Muscle of leg (tissue), 11 donors: ENCODE measurements around the gene EXTL1. TPM values are rescaled to one million over a fixed set of nuclear protein-coding genes. Genes with fewer than 3 reads are reported as not detected.

ENCODE experiments used
- DNase-seq: peaks from one replicate; pipeline ENCODE4 v3.0.0; 2013
- H3K27ac ChIP-seq: one replicate; pipeline ENCODE4 v1.5.1; 2013; ENCODE audit warnings: mild to moderate bottlenecking, low read length, control low read depth
- H3K27me3 ChIP-seq: one replicate; pipeline ENCODE4 v1.6.1; 2013; ENCODE audit warnings: low read length; ENCODE audit not compliant: control insufficient read depth, insufficient read depth
- H3K36me3 ChIP-seq: one replicate; pipeline ENCODE4 v1.6.1; 2013; ENCODE audit warnings: low read length; ENCODE audit not compliant: control insufficient read depth, insufficient read depth
- H3K4me1 ChIP-seq: one replicate; pipeline ENCODE4 v1.6.1; 2013; ENCODE audit warnings: low read length; ENCODE audit not compliant: control insufficient read depth, insufficient read depth
- H3K4me3 ChIP-seq: one replicate; pipeline ENCODE4 v1.5.1; 2013; ENCODE audit warnings: low read length, control low read depth
- H3K9me3 ChIP-seq: replicated peaks from 2 replicates; pipeline ENCODE4 v1.6.1; 2013; ENCODE audit warnings: low read depth, low read length; ENCODE audit not compliant: control insufficient read depth
- WGBS: methylation state at CpG from one replicate; pipeline ENCODE4 v1.1.5; 2013; ENCODE audit warnings: missing lambda C conversion rate; ENCODE audit not compliant: insufficient coverage; 5-methylcytosine and 5-hydroxymethylcytosine counted together
- polyA plus RNA-seq, 8 donors: library from polyadenylated mRNA; unstranded; fragments of 120-200 nt; gene quantifications; one replicate each; pipeline versions ENCODE4 v1.2.1 to v1.2.3, GENCODE V29; 2013; ENCODE audit warnings: inconsistent platforms in 1 of 8, low replicate concordance in 1 of 8; ENCODE audit not compliant: insufficient read length in 8 of 8, insufficient read depth in 1 of 8
- total RNA-seq: library from RNA; stranded (reverse); fragments of 120-200 nt; gene quantifications from one replicate; pipeline ENCODE4 v1.2.4, GENCODE V29; 2013

EXTL1 gene
- total and polyA plus RNA-seq, 9 donors = 0.71 to 4.6 (median 2.4) TPM

- Histone ChIP-seq H3K9me3 (no peaks in the 10 kb centered on the region), H3K36me3 (no peaks in the 10 kb centered on the region), H3K27ac (no peak overlapping the region), H3K4me3 (no peak overlapping the region), H3K27me3 (no peaks in the 10 kb centered on the region), H3K4me1 (peaks cover 23% of the 10 kb centered on the region)
- DNase-seq = no peak
- WGBS = 22% methylated on average over 2 of the region's 3 CpGs
Measured at GRCh38 chr1:26012864-26013263, 8.7 kb upstream of the EXTL1 start.

GRCh38 chr1:26014179-26014578 is 7.4 kb upstream of the EXTL1 start:
- Histone ChIP-seq H3K4me3 (no peak overlapping the region), H3K4me1 (peaks cover 24% of the 10 kb centered on the region), H3K27me3 (no peaks in the 10 kb centered on the region), H3K9me3 (no peaks in the 10 kb centered on the region), H3K36me3 (no peaks in the 10 kb centered on the region), H3K27ac (no peak overlapping the region)
- DNase-seq = no peak
- WGBS = no CpG with 5 or more reads among the region's 2 CpGs

GRCh38 chr1:26015358-26015757 is 6.2 kb upstream of the EXTL1 start:
- peak; percentile 64 for DNase-seq
- no peak overlapping the region for H3K27ac ChIP-seq
- no peaks in the 10 kb centered on the region for H3K9me3 ChIP-seq
- H3K4me3 ChIP-seq = no peak overlapping the region
- no CpG with 5 or more reads among the region's 2 CpGs for WGBS
- H3K36me3 ChIP-seq = no peaks in the 10 kb centered on the region
- H3K27me3 ChIP-seq = no peaks in the 10 kb centered on the region
- peaks cover 27% of the 10 kb centered on the region for H3K4me1 ChIP-seq

- Histone ChIP-seq H3K27ac (peak overlapping the region; percentile 29), H3K9me3 (no peaks in the 10 kb centered on the region)
- WGBS = 70% methylated on average over 2 of the region's 10 CpGs
Measured at GRCh38 chr1:26016258-26016952, 5.2 kb upstream of the EXTL1 start.

GRCh38 chr1:26016953-26017545 is 4.5 kb upstream of the EXTL1 start:
- no peaks in the 10 kb centered on the region for H3K9me3 ChIP-seq
- no peak for DNase-seq
- H3K4me1 ChIP-seq = peaks cover 44% of the 10 kb centered on the region
- no peak overlapping the region for H3K4me3 ChIP-seq
- WGBS = 96% methylated on average over 3 of the region's 6 CpGs
- no peak overlapping the region for H3K27ac ChIP-seq
- H3K36me3 ChIP-seq = no peaks in the 10 kb centered on the region
- no peaks in the 10 kb centered on the region for H3K27me3 ChIP-seq

More at GRCh38 chr1:26016258-26016952, 5.2 kb upstream of the EXTL1 start:
- peak; percentile 46 for DNase-seq
- no peaks in the 10 kb centered on the region for H3K36me3 ChIP-seq
- no peaks in the 10 kb centered on the region for H3K27me3 ChIP-seq
- H3K4me3 ChIP-seq = no peak overlapping the region
- peaks cover 38% of the 10 kb centered on the region for H3K4me1 ChIP-seq

- peak; percentile 30 for DNase-seq
Measured at GRCh38 chr1:26017606-26018005, 4.0 kb upstream of the EXTL1 start.

GRCh38 chr1:26019641-26020315 is 1.8 kb upstream of the EXTL1 start:
- 38% methylated on average over 6 of the region's 8 CpGs for WGBS
- Histone ChIP-seq H3K9me3 (no peaks in the 10 kb centered on the region), H3K27me3 (no peaks in the 10 kb centered on the region), H3K4me1 (peaks cover 65% of the 10 kb centered on the region), H3K4me3 (no peak overlapping the region), H3K36me3 (no peaks in the 10 kb centered on the region), H3K27ac (no peak overlapping the region)
- no peak for DNase-seq

More at GRCh38 chr1:26017606-26018005, 4.0 kb upstream of the EXTL1 start:
- no peaks in the 10 kb centered on the region for H3K9me3 ChIP-seq
- 79% methylated on average over 2 of the region's 6 CpGs for WGBS
- H3K36me3 ChIP-seq = no peaks in the 10 kb centered on the region
- no peak overlapping the region for H3K27ac ChIP-seq
- H3K4me1 ChIP-seq = peaks cover 50% of the 10 kb centered on the region
- H3K27me3 ChIP-seq = no peaks in the 10 kb centered on the region
- no peak overlapping the region for H3K4me3 ChIP-seq

GRCh38 chr1:26020330-26020768 is 1.2 kb upstream of the EXTL1 start:
- Histone ChIP-seq H3K27ac (peak overlapping the region; percentile 47), H3K27me3 (no peaks in the 10 kb centered on the region), H3K9me3 (no peaks in the 10 kb centered on the region), H3K36me3 (no peaks in the 10 kb centered on the region), H3K4me1 (peaks cover 65% of the 10 kb centered on the region), H3K4me3 (no peak overlapping the region)
- DNase-seq = peak; percentile 44
- 41% methylated on average over 5 of the region's 6 CpGs for WGBS

GRCh38 chr1:26020941-26021646 is 481 bp upstream of the EXTL1 start:
- Histone ChIP-seq H3K4me1 (peaks cover 63% of the 10 kb centered on the region), H3K4me3 (no peak overlapping the region), H3K9me3 (no peaks in the 10 kb centered on the region), H3K27ac (peak overlapping the region; percentile 87), H3K36me3 (no peaks in the 10 kb centered on the region), H3K27me3 (no peaks in the 10 kb centered on the region)
- 83% methylated on average over 3 of the region's 6 CpGs for WGBS
- DNase-seq = no peak

- Histone ChIP-seq H3K4me1 (peaks cover 50% of the 10 kb centered on the region), H3K27ac (peak overlapping the region; percentile 87), H3K36me3 (no peaks in the 10 kb centered on the region), H3K27me3 (no peaks in the 10 kb centered on the region), H3K9me3 (no peaks in the 10 kb centered on the region), H3K4me3 (peak overlapping the region; percentile 41)
- WGBS = 55% methylated on average over 7 of the region's 8 CpGs
- no peak for DNase-seq
Measured at GRCh38 chr1:26022404-26022779, 817 bp downstream of the EXTL1 start.
